ENCODE measurements around the gene RAB26. TPM values are rescaled to one million over a fixed set of nuclear protein-coding genes. Genes with fewer than 3 reads are reported as not detected.

RAB26 gene
- total and polyA plus RNA-seq, 12 donors, result 0.26 to 6.4 (median 1.6) TPM

DNA sequence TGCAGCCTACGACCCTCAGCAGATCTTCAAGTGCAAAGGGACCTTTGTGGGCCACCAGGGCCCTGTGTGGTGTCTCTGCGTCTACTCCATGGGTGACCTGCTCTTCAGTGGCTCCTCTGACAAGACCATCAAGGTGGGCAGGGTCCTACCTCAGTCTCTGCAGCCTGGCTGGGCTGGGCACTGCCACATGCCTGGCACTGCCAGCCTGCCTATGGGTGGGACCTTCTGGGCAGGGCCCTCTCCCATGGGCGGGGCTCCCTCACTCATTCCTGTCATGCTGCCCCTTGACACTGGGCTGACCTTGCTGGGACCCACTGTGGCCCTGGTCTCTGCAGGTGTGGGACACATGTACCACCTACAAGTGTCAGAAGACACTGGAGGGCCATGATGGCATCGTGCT lies 25.5 kb downstream of the RAB26 start:
- 96% methylated on average over 4 of the region's 4 CpGs for WGBS, 2 donors
- Histone ChIP-seq H3K27me3 (peaks cover 0 to 3% (median 0%) of the 10 kb centered on the region in 7 donors), H3K9me3 (no peaks in the 10 kb centered on the region), H3K27ac (no peak overlapping the region), H3K4me3 (no peak overlapping the region), H3K4me1 (peaks cover 0 to 11% (median 0%) of the 10 kb centered on the region in 9 donors), H3K36me3 (peaks cover 0 to 90% (median 33%) of the 10 kb centered on the region in 9 donors)
- TF ChIP-seq, protein P1, sequence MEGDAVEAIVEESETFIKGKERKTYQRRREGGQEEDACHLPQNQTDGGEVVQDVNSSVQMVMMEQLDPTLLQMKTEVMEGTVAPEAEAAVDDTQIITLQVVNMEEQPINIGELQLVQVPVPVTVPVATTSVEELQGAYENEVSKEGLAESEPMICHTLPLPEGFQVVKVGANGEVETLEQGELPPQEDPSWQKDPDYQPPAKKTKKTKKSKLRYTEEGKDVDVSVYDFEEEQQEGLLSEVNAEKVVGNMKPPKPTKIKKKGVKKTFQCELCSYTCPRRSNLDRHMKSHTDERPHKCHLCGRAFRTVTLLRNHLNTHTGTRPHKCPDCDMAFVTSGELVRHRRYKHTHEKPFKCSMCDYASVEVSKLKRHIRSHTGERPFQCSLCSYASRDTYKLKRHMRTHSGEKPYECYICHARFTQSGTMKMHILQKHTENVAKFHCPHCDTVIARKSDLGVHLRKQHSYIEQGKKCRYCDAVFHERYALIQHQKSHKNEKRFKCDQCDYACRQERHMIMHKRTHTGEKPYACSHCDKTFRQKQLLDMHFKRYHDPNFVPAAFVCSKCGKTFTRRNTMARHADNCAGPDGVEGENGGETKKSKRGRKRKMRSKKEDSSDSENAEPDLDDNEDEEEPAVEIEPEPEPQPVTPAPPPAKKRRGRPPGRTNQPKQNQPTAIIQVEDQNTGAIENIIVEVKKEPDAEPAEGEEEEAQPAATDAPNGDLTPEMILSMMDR (IDR thresholded peaks at IDR 0.05), result no peak
- intact Hi-C loops (cut with DNase I), result no loop called here
- DNase-seq (no peak), ATAC-seq (no peak)

DNA sequence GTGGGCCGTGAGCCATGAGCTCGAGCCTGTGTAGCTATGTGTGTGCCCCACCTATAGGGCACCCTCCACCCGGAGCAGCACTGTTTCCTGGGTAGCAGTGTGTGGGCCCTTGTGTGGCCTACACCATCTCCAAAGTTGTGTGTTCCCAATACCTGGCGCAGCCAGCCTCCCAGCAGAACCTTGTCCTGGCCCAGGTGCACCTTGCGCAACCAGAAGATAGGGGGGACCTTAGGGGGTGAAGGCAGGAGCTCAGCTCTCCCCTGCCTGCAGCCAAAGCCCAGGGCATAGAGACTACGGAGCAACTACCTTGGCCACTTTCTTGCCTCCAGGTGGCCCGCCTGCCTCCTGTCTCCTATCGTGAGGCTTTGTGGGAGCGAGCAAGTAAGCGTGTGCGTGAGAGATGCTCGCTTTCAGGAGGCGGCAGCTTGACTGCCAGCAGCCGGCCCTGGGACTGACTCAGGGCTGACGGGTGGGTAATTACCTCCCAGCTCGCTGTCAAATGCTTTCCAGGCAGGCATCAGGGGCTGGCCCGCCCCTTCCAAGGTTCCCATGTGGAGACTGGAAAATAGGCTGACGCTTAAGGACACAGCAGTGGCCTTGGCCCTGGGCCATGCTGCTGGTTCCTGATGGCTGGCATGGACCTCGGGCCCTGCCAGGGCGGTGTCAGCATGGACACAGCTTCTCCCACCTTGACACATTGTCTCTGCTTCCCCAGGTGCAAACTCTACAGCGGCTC lies 26.1 kb downstream of the RAB26 start:
- TF ChIP-seq, protein P1 (IDR thresholded peaks at IDR 0.05), result no peak
- WGBS, 2 donors, result 90 to 91% methylated on average over 21 of the region's 21 CpGs
- intact Hi-C loops (cut with DNase I), result no loop called here

DNA sequence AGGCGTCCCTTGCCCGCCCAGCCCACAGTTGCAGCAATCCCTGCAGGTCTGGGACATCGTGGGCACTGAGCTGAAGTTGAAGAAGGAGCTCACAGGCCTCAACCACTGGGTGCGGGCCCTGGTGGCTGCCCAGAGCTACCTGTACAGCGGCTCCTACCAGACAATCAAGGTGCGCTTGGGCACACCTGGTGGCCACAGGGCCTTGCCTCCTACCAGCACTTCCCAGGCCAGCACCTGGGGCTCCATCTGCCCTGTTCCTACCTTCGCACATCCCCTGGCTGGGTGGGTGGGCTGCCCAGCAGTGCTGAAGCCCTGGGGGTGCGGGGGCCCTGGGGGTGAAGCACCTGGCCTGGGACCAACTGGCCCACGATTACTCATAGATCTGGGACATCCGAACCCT lies 27.0 kb downstream of the RAB26 start:
- Histone ChIP-seq H3K36me3 (peaks cover 0 to 77% (median 33%) of the 10 kb centered on the region in 9 donors), H3K9me3 (no peaks in the 10 kb centered on the region), H3K27me3 (peaks cover 0 to 3% (median 0%) of the 10 kb centered on the region in 7 donors), H3K4me3 (no peak overlapping the region), H3K4me1 (no peaks in the 10 kb centered on the region), H3K27ac (no peak overlapping the region)
- ATAC-seq (no peak), DNase-seq (no peak)
- WGBS, 2 donors, result 89 to 95% methylated on average over 10 of the region's 10 CpGs
- TF ChIP-seq, protein P1 (IDR thresholded peaks at IDR 0.05), result no peak
- intact Hi-C loops (cut with DNase I), result no loop called here

More for the DNA sequence above, 26.1 kb downstream of the RAB26 start:
- Histone ChIP-seq H3K36me3 (peaks cover 0 to 84% (median 33%) of the 10 kb centered on the region in 9 donors), H3K27me3 (peaks cover 0 to 3% (median 0%) of the 10 kb centered on the region in 7 donors), H3K4me1 (peaks cover 0 to 5% (median 0%) of the 10 kb centered on the region in 9 donors), H3K4me3 (no peak overlapping the region), H3K9me3 (no peaks in the 10 kb centered on the region), H3K27ac (no peak overlapping the region)
- ATAC-seq, result no peak
- no peak for DNase-seq

DNA sequence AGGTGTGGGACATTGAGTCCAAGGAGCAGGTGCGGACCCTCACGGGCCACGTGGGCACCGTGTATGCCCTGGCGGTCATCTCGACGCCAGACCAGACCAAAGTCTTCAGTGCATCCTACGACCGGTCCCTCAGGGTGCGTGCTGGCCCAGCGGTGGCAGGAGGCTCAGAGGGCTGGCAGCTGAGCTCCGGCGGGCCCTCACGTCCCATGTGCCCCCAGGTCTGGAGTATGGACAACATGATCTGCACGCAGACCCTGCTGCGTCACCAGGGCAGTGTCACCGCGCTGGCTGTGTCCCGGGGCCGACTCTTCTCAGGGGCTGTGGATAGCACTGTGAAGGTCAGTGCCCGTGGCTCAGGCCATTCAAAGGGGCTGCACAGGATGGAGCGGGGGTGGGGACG lies 27.6 kb downstream of the RAB26 start:
- intact Hi-C loops (cut with DNase I), result no loop called here
- no peaks in the 10 kb centered on the region for H3K9me3 ChIP-seq
- TF ChIP-seq, protein P1 (IDR thresholded peaks at IDR 0.05), result no peak
- H3K4me3 ChIP-seq, result no peak overlapping the region
- 95% methylated on average over 23 of the region's 23 CpGs for WGBS, 2 donors
- ATAC-seq, result no peak
- no peak overlapping the region for H3K27ac ChIP-seq
- no peaks in the 10 kb centered on the region for H3K4me1 ChIP-seq
- peaks cover 0 to 71% (median 33%) of the 10 kb centered on the region in 9 donors for H3K36me3 ChIP-seq
- no peak for DNase-seq
- H3K27me3 ChIP-seq, result peaks cover 0 to 3% (median 0%) of the 10 kb centered on the region in 7 donors

Measured in heart right ventricle (tissue), 16 donors.